ENCODE measurements around the gene WDSUB1. TPM values are rescaled to one million over a fixed set of nuclear protein-coding genes. Genes with fewer than 3 reads are reported as not detected.

Gene WDSUB1
- total RNA-seq, 1 experiment from 2014 or later: 6.5 TPM

DNA sequence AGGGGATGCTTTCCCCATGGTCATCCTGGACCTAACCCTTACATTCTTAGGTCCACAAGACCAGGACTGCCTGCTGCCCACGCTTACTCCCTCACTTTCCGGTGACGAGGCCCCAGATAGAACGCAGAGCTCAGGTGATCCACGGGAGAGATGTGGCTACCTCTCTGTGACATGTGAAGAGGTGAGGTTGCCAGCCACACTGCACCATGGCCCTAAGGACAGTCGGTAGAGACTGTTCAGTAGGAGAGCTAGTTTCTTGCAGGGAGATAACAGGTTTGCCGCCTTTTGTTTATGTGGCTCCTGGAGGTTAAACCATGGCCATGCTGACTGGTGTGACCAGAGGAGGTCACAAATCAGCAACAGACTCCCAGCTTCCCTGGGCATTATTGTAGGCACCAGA lies 71.4 kb downstream of the WDSUB1 start:
- POLR2A ChIA-PET: interaction anchor here (0.6 kb wide), 1 partner anchor 14 kb away, joined by 3 read pairs; no protein-coding TSS in a partner anchor
- H3K4me3 Mint-ChIP-seq (ENCODE audit: unreplicated experiment): no peak overlapping the region
- CTCF ChIA-PET: interaction anchor here (0.5 to 1.5 kb wide), 2 partner anchors 19 to 96 kb away, joined by 3 to 5 read pairs; no protein-coding TSS in a partner anchor
- no peaks in the 10 kb centered on the region for H3K4me1 Mint-ChIP-seq (ENCODE audit: insufficient read depth, unreplicated experiment)
- no peaks in the 10 kb centered on the region for H3K27me3 Mint-ChIP-seq (ENCODE audit: insufficient read depth, unreplicated experiment)
- BruUV-seq (replicated peaks): no TSS peak
- H3K9me3 Mint-ChIP-seq (ENCODE audit: unreplicated experiment): no peaks in the 10 kb centered on the region
- TF ChIP-seq, protein P1, sequence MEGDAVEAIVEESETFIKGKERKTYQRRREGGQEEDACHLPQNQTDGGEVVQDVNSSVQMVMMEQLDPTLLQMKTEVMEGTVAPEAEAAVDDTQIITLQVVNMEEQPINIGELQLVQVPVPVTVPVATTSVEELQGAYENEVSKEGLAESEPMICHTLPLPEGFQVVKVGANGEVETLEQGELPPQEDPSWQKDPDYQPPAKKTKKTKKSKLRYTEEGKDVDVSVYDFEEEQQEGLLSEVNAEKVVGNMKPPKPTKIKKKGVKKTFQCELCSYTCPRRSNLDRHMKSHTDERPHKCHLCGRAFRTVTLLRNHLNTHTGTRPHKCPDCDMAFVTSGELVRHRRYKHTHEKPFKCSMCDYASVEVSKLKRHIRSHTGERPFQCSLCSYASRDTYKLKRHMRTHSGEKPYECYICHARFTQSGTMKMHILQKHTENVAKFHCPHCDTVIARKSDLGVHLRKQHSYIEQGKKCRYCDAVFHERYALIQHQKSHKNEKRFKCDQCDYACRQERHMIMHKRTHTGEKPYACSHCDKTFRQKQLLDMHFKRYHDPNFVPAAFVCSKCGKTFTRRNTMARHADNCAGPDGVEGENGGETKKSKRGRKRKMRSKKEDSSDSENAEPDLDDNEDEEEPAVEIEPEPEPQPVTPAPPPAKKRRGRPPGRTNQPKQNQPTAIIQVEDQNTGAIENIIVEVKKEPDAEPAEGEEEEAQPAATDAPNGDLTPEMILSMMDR (IDR thresholded peaks at IDR 0.05; ENCODE audit: unreplicated experiment): no peak
- H3K36me3 Mint-ChIP-seq (ENCODE audit: insufficient read depth, unreplicated experiment): peaks cover 63% of the 10 kb centered on the region
- intact Hi-C loops (cut with micrococcal nuclease): no loop called here
- H3K27ac Mint-ChIP-seq (ENCODE audit: low read depth, unreplicated experiment): no peak overlapping the region
- no peak for DNase-seq (ENCODE audit: unreplicated experiment)

DNA sequence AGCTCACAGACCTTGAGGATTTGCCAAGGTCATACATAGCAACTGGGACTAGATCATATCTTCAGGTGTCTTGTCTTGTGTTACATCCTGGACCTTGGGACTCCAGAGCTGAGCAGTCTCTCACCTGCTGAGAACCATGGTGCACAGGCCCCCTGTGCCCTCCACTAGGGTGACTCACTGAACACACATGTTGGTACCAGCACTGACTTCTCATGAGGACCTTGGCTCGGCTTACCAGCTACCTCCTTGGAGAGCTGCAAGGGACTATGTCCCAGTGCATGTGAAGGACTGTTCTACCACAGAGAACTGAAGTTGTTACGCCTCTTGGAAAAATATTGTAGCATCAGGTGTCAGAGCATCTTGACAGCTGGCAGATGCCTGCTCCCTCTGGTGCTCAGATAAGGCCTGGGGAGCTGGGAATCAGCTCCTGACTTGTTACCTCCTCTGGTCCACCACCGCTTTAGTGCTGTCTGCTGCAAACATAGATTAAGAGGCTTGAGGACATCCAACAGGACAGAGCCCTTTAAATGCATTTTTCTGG lies 72.1 kb downstream of the WDSUB1 start:
- H3K27ac Mint-ChIP-seq (ENCODE audit: low read depth, unreplicated experiment): no peak overlapping the region
- DNase-seq (ENCODE audit: unreplicated experiment): no peak
- H3K27me3 Mint-ChIP-seq (ENCODE audit: insufficient read depth, unreplicated experiment): no peaks in the 10 kb centered on the region
- BruUV-seq (replicated peaks): no TSS peak
- H3K9me3 Mint-ChIP-seq (ENCODE audit: unreplicated experiment): no peaks in the 10 kb centered on the region
- ChIA-PET POLR2A (interaction anchor here (0.5 kb wide), 1 partner anchor 167 kb away, joined by 3 read pairs; no protein-coding TSS in a partner anchor), CTCF (interaction anchor here (0.6 to 1.5 kb wide), 3 partner anchors 30 to 515 kb away, joined by 3 to 5 read pairs (median 3); no protein-coding TSS in a partner anchor)
- TF ChIP-seq, protein P1 (IDR thresholded peaks at IDR 0.05; ENCODE audit: unreplicated experiment): no peak
- H3K4me1 Mint-ChIP-seq (ENCODE audit: insufficient read depth, unreplicated experiment): no peaks in the 10 kb centered on the region
- H3K36me3 Mint-ChIP-seq (ENCODE audit: insufficient read depth, unreplicated experiment): peaks cover 64% of the 10 kb centered on the region
- intact Hi-C loops (cut with micrococcal nuclease): no loop called here
- H3K4me3 Mint-ChIP-seq (ENCODE audit: unreplicated experiment): no peak overlapping the region

DNA sequence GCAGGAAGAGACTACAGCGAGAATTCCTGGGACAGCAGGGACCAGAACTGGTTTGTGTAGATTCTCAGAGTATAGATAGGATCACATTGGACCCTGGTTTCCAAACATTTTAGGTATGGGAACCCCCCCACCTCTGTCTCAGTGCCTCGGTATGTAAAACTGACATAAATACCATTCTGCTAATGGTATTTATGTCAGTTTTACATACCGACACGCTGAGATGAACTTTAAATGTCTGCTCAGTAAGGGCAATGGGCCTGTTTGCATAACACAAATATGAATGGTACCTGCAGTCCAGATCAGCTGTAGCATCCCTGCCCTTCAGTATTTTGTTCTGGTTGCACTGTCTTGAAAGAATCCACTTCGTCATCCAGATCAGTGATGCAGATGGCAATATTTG lies 73.2 kb downstream of the WDSUB1 start:
- no peaks in the 10 kb centered on the region for H3K4me1 Mint-ChIP-seq (ENCODE audit: insufficient read depth, unreplicated experiment)
- H3K9me3 Mint-ChIP-seq (ENCODE audit: unreplicated experiment): no peaks in the 10 kb centered on the region
- TF ChIP-seq, protein P1 (IDR thresholded peaks at IDR 0.05; ENCODE audit: unreplicated experiment): no peak
- H3K27ac Mint-ChIP-seq (ENCODE audit: low read depth, unreplicated experiment): no peak overlapping the region
- DNase-seq (ENCODE audit: unreplicated experiment): no peak
- intact Hi-C loops (cut with micrococcal nuclease): no loop called here
- POLR2A ChIA-PET: no interaction called here
- CTCF ChIA-PET: interaction anchor here (0.5 kb wide), 1 partner anchor 243 kb away, joined by 3 read pairs; no protein-coding TSS in a partner anchor
- H3K36me3 Mint-ChIP-seq (ENCODE audit: insufficient read depth, unreplicated experiment): peaks cover 53% of the 10 kb centered on the region
- H3K4me3 Mint-ChIP-seq (ENCODE audit: unreplicated experiment): no peak overlapping the region
- H3K27me3 Mint-ChIP-seq (ENCODE audit: insufficient read depth, unreplicated experiment): no peaks in the 10 kb centered on the region
- no TSS peak for BruUV-seq (replicated peaks)

DNA sequence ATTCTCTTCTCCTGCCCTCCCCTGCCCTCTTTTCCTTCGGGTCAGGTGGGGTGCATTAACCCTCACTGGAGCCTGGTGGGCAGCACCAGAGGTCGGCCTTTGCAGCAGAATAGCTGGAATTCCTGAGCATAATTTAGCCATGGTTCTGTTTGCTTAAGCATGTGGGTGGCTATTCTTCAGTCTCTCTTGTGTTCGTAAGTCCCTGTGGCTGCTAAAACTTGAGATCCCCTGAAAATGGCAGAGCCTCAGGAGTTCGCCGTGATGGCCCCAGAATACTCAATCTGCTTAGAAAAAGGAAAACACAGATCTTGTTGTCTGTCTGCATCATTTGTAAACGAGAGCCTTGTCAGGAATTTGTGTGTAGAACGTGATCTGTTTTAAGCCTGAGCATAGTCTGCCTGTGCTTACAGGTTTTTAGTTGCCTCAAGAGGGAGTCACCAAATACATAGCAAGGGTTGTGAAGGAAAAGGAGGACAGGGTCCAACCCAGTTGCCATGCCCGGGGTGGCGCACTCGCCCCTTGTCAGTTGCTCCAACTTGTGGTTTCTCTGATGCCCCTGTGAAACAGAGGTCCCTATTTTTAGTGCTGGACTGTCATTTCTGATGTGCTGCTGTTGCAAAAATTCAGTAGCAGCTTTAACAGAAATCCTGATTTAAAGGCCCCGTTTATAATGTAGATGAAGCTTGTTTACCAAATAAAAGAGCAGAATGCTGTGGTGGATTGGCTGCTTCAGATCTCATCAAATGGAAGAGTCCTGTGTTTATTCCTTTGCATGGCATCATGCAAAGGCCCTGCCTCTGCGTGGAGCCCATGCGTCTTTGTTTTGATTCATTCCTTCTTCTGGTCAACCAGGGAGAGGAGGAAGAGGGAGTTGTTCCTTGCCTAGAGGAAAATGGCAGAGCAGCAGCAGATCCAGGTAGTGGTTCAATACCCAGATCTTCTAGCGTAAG lies 74.8 kb downstream of the WDSUB1 start:
- no peak overlapping the region for H3K4me3 Mint-ChIP-seq (ENCODE audit: unreplicated experiment)
- BruUV-seq (replicated peaks): no TSS peak
- POLR2A ChIA-PET: no interaction called here
- CTCF ChIA-PET: interaction anchor here (0.5 to 0.7 kb wide), 3 partner anchors 18 to 245 kb away, joined by 3 to 5 read pairs (median 3); no protein-coding TSS in a partner anchor
- no peak for DNase-seq (ENCODE audit: unreplicated experiment)
- H3K9me3 Mint-ChIP-seq (ENCODE audit: unreplicated experiment): no peaks in the 10 kb centered on the region
- H3K27ac Mint-ChIP-seq (ENCODE audit: low read depth, unreplicated experiment): no peak overlapping the region
- intact Hi-C loops (cut with micrococcal nuclease): no loop called here
- TF ChIP-seq, protein P1 (IDR thresholded peaks at IDR 0.05; ENCODE audit: unreplicated experiment): no peak
- peaks cover 59% of the 10 kb centered on the region for H3K36me3 Mint-ChIP-seq (ENCODE audit: insufficient read depth, unreplicated experiment)
- H3K27me3 Mint-ChIP-seq (ENCODE audit: insufficient read depth, unreplicated experiment): no peaks in the 10 kb centered on the region
- no peaks in the 10 kb centered on the region for H3K4me1 Mint-ChIP-seq (ENCODE audit: insufficient read depth, unreplicated experiment)
